Activated B cell treated with CpG ODN at 0.5 μM for 24 hours (primary cell): Measurements from ENCODE around the gene ATP8A2. TPM values are rescaled to one million over a fixed set of nuclear protein-coding genes. Genes with fewer than 3 reads are reported as not detected.

Experiments
- ATAC-seq: fragments of 200-7000 bp; cut with Tn5 transposase; one replicate; pipeline ENCODE4 v1.10.0; 2021; ENCODE audit warnings: low read depth, mild to moderate bottlenecking, moderate library complexity
- CTCF ChIA-PET: fragments of 350-600 bp; sonication (Branson Sonifier 250); formaldehyde crosslinking; loops from one replicate; lab custom pipeline; 2021; ENCODE audit warnings: antibody characterized with exemption; lab: Charles Lee
- POLR2A ChIA-PET: fragments of 350-600 bp; sonication (Branson Sonifier 250); formaldehyde crosslinking; loops from one replicate; lab custom pipeline; 2021; ENCODE audit warnings: antibody characterized with exemption; lab: Charles Lee
- DNase-seq: peaks from one replicate; pipeline ENCODE4 v3.0.0; 2022
- H3K27ac Mint-ChIP-seq: one replicate; pipeline ENCODE4 v1.8.0; 2020; ENCODE audit warnings: mixed read lengths
- H3K27me3 Mint-ChIP-seq: one replicate; pipeline ENCODE4 v1.8.0; 2021; ENCODE audit warnings: mixed read lengths
- H3K36me3 Mint-ChIP-seq: one replicate; pipeline ENCODE4 v1.8.0; 2021; ENCODE audit warnings: low read depth, mixed read lengths
- H3K4me1 Mint-ChIP-seq: one replicate; pipeline ENCODE4 v1.8.0; 2021; ENCODE audit warnings: mixed read lengths
- H3K4me3 Mint-ChIP-seq: one replicate; pipeline ENCODE4 v1.8.0; 2020; ENCODE audit warnings: mild to moderate bottlenecking, mixed read lengths
- H3K9me3 Mint-ChIP-seq: one replicate; pipeline ENCODE4 v1.8.0; 2020; ENCODE audit warnings: mixed read lengths
- CTCF ChIP-seq: fragments of 200-600 bp; IDR thresholded peaks from one replicate; pipeline ENCODE4 v1.8.0; 2022; ENCODE audit warnings: antibody characterized with exemption, mild to moderate bottlenecking
- intact Hi-C: fragments of 100-400 bp; cut with micrococcal nuclease; formaldehyde crosslinking; loops from one replicate; pipeline ENCODE4 v1.15.1; 2024
- total RNA-seq: library from RNA; stranded (reverse); gene quantifications from 2 replicates; pipeline ENCODE4 v1.2.3, GENCODE V29; 2022

The ATP8A2 gene
- total RNA-seq, 1 donor from 2014 or later = not detected

- H3K36me3 Mint-ChIP-seq = no peaks in the 10 kb centered on the region
- TF ChIP-seq CTCF = no peak
- no peaks in the 10 kb centered on the region for H3K9me3 Mint-ChIP-seq
- POLR2A ChIA-PET = no interaction called here
- no peaks in the 10 kb centered on the region for H3K27me3 Mint-ChIP-seq
- CTCF ChIA-PET = no interaction called here
- no peak overlapping the region for H3K27ac Mint-ChIP-seq
- H3K4me3 Mint-ChIP-seq = no peak overlapping the region
- DNase-seq (no peak), ATAC-seq (no peak)
- intact Hi-C loops = no loop called here
- no peaks in the 10 kb centered on the region for H3K4me1 Mint-ChIP-seq
Measured at GRCh38 chr13:25890671-25891212, 519.0 kb downstream of the ATP8A2 start.

GRCh38 chr13:25898991-25899390 lies 527.2 kb downstream of the ATP8A2 start:
- no peak overlapping the region for H3K4me3 Mint-ChIP-seq
- ATAC-seq (no peak), DNase-seq (no peak)
- no peak overlapping the region for H3K27ac Mint-ChIP-seq
- H3K36me3 Mint-ChIP-seq = no peaks in the 10 kb centered on the region
- CTCF ChIA-PET = no interaction called here
- H3K9me3 Mint-ChIP-seq = no peaks in the 10 kb centered on the region
- no peaks in the 10 kb centered on the region for H3K4me1 Mint-ChIP-seq
- POLR2A ChIA-PET = no interaction called here
- no peak for TF ChIP-seq CTCF
- intact Hi-C loops = no loop called here
- peaks cover 3% of the 10 kb centered on the region for H3K27me3 Mint-ChIP-seq

GRCh38 chr13:25899464-25899863 lies 527.7 kb downstream of the ATP8A2 start:
- ATAC-seq = no peak
- H3K27ac Mint-ChIP-seq = no peak overlapping the region
- no peaks in the 10 kb centered on the region for H3K36me3 Mint-ChIP-seq
- intact Hi-C loops = no loop called here
- no peaks in the 10 kb centered on the region for H3K4me1 Mint-ChIP-seq
- H3K4me3 Mint-ChIP-seq = no peak overlapping the region
- DNase-seq = no peak
- CTCF ChIA-PET = no interaction called here
- peaks cover 3% of the 10 kb centered on the region for H3K27me3 Mint-ChIP-seq
- H3K9me3 Mint-ChIP-seq = no peaks in the 10 kb centered on the region
- POLR2A ChIA-PET = no interaction called here
- no peak for TF ChIP-seq CTCF

- ChIA-PET CTCF (no interaction called here), POLR2A (no interaction called here)
- no peak overlapping the region for H3K27ac Mint-ChIP-seq
- ATAC-seq (no peak), DNase-seq (no peak)
- intact Hi-C loops = no loop called here
- no peak for TF ChIP-seq CTCF
- H3K36me3 Mint-ChIP-seq = no peaks in the 10 kb centered on the region
- H3K27me3 Mint-ChIP-seq = peaks cover 3% of the 10 kb centered on the region
- H3K4me3 Mint-ChIP-seq = no peak overlapping the region
- H3K9me3 Mint-ChIP-seq = no peaks in the 10 kb centered on the region
- no peaks in the 10 kb centered on the region for H3K4me1 Mint-ChIP-seq
Measured at GRCh38 chr13:25899952-25900351, 528.2 kb downstream of the ATP8A2 start.

- peak; percentile 60 for ATAC-seq
Measured at GRCh38 chr13:25901460-25902376, 529.9 kb downstream of the ATP8A2 start.

More at GRCh38 chr13:25901460-25902376, 529.9 kb downstream of the ATP8A2 start:
- no peak overlapping the region for H3K27ac Mint-ChIP-seq
- ChIA-PET POLR2A (interaction anchor here (0.7 kb wide), 1 partner anchor 321 kb away, joined by 4 read pairs; the partner anchor contains the start of gene RNF6), CTCF (interaction anchor here (1.2 kb wide), 1 partner anchor 12 kb away, joined by 3 read pairs; no protein-coding TSS in a partner anchor)
- peaks cover 1% of the 10 kb centered on the region for H3K27me3 Mint-ChIP-seq
- H3K36me3 Mint-ChIP-seq = no peaks in the 10 kb centered on the region
- H3K4me3 Mint-ChIP-seq = no peak overlapping the region
- intact Hi-C loops = no loop called here
- DNase-seq = no peak
- TF ChIP-seq CTCF = no peak
- H3K9me3 Mint-ChIP-seq = no peaks in the 10 kb centered on the region
- no peaks in the 10 kb centered on the region for H3K4me1 Mint-ChIP-seq
